ENCODE results near the gene ZKSCAN1.
"Not testable (repeated sequence)": the region's sequence is repeated elsewhere in the genome, so short reads cannot be mapped to it uniquely, and the experiment has no call there.

ZKSCAN1 gene

GRCh38 chr7:99976626-99977025 lies 38.8 kb upstream of the ZKSCAN1 start:
- Histone ChIP-seq H3K4me3 (no peak overlapping the region), H3K27ac (no peak overlapping the region)
- no peak for TF ChIP-seq CTCF (IDR thresholded peaks at IDR 0.05)
- no peak for DNase-seq (ENCODE audit: low spot score)

GRCh38 chr7:99979814-99980225 lies 35.6 kb upstream of the ZKSCAN1 start:
- peak; percentile 53 for TF ChIP-seq CTCF (IDR thresholded peaks at IDR 0.05)
- H3K27ac ChIP-seq; H3K4me3 ChIP-seq; DNase-seq (ENCODE audit: low spot score): not testable (repeated sequence)

- DNase-seq (ENCODE audit: low spot score); H3K4me3 ChIP-seq: not testable (repeated sequence)
Measured at GRCh38 chr7:99980448-99980872, 34.9 kb upstream of the ZKSCAN1 start.

GRCh38 chr7:99981066-99981465 lies 34.3 kb upstream of the ZKSCAN1 start:
- not testable (repeated sequence) for H3K4me3 ChIP-seq; DNase-seq (ENCODE audit: low spot score); H3K27ac ChIP-seq

More at GRCh38 chr7:99980448-99980872, 34.9 kb upstream of the ZKSCAN1 start:
- H3K27ac ChIP-seq, result not testable (repeated sequence)

GRCh38 chr7:99984593-99984992 lies 30.8 kb upstream of the ZKSCAN1 start:
- H3K4me3 ChIP-seq, result no peak overlapping the region
- no peak for TF ChIP-seq CTCF (IDR thresholded peaks at IDR 0.05)
- no peak for DNase-seq (ENCODE audit: low spot score)

GRCh38 chr7:99987306-99987705 lies 28.1 kb upstream of the ZKSCAN1 start:
- not testable (repeated sequence) for H3K4me3 ChIP-seq; DNase-seq (ENCODE audit: low spot score); H3K27ac ChIP-seq

More at GRCh38 chr7:99984593-99984992, 30.8 kb upstream of the ZKSCAN1 start:
- no peak overlapping the region for H3K27ac ChIP-seq

- no peak for TF ChIP-seq CTCF (IDR thresholded peaks at IDR 0.05)
- no peak for DNase-seq (ENCODE audit: low spot score)
- no peak overlapping the region for H3K27ac ChIP-seq
- no peak overlapping the region for H3K4me3 ChIP-seq
Measured at GRCh38 chr7:99987846-99988245, 27.6 kb upstream of the ZKSCAN1 start.

- no peak for TF ChIP-seq CTCF (IDR thresholded peaks at IDR 0.05)
- Histone ChIP-seq H3K4me3 (peak overlapping the region; percentile 49), H3K27ac (no peak overlapping the region)
- DNase-seq (ENCODE audit: low spot score), result no peak
Measured at GRCh38 chr7:99990460-99990852, 24.9 kb upstream of the ZKSCAN1 start.

- not testable (repeated sequence) for H3K4me3 ChIP-seq; DNase-seq (ENCODE audit: low spot score); H3K27ac ChIP-seq
Measured at GRCh38 chr7:99991543-99991942, 23.9 kb upstream of the ZKSCAN1 start.
